HepG2 (cell line): ENCODE data around the gene ACTR10. TPM values are rescaled to one million over a fixed set of nuclear protein-coding genes. Genes with fewer than 3 reads are reported as not detected.

Experiments
- ATAC-seq: fragments of 200-7000 bp; cut with Tn5 transposase; 3 replicates; pipeline ENCODE4 v1.9.1; 2020; ENCODE audit warnings: mild to moderate bottlenecking, moderate library complexity
- BruUV-seq: library from RNA; stranded (reverse); fragments of 400-500 nt; replicated peaks from 2 replicates; lab custom pipeline; 2021; lab: Mats Ljungman, UMichigan
- CTCF ChIA-PET: fragments of 300-600 bp; formaldehyde crosslinking; extraction: SDS; loops from one replicate; lab custom pipeline; 2021; ENCODE audit warnings: low total read pairs, inconsistent platforms, low intra/inter-chr PET ratio; lab: Yijun Ruan, JAX
- POLR2A ChIA-PET: fragments of 350-600 bp; sonication (Branson Sonifier 250); formaldehyde crosslinking; loops from one replicate; lab custom pipeline; 2020; ENCODE audit warnings: antibody characterized with exemption, inconsistent platforms; lab: Yijun Ruan, JAX
- DNase-seq: peaks from one replicate; pipeline ENCODE4 v3.0.0-alpha.2; 2015; ENCODE audit warnings: low spot score
- FAIRE-seq: peaks from 3 replicates; lab custom pipeline; 2011; peaks lifted over from hg19 to GRCh38; lab: Jason Lieb, UNC
- H2AFZ ChIP-seq: one replicate; pipeline ENCODE4 v1.6.1; 2011; ENCODE audit warnings: low read length, inconsistent platforms
- H3K27ac ChIP-seq: fragments of 300-600 bp; 3 replicates; pipeline ENCODE4 v1.8.0; 2011; ENCODE audit warnings: mixed run types, mild to moderate bottlenecking, mixed read lengths, low read length, inconsistent platforms; ENCODE audit not compliant: insufficient read depth; ENCODE audit errors: extremely low read length
- H3K27me3 ChIP-seq, 2 experiments: fragments of 200-600 bp in 1 of 2; 2 replicates in 1 of 2; 3 replicates in 1 of 2; pipeline versions ENCODE4 v1.6.0 to v1.8.0; 2011; ENCODE audit warnings: low read length in 2 of 2, mild to moderate bottlenecking in 2 of 2, moderate library complexity in 2 of 2, inconsistent platforms in 1 of 2; ENCODE audit not compliant: insufficient read depth in 2 of 2, control insufficient read depth in 1 of 2
- H3K36me3 ChIP-seq, 2 experiments: fragments of 200-600 bp in 1 of 2; replicated peaks in 1 of 2; 2 replicates in 1 of 2; 3 replicates in 1 of 2; pipeline versions ENCODE4 v1.5.1 to v1.8.0; 2011; ENCODE audit warnings: low read length in 2 of 2, inconsistent platforms in 1 of 2; ENCODE audit not compliant: insufficient read depth in 2 of 2, control insufficient read depth in 1 of 2
- H3K4me1 ChIP-seq: 2 replicates; pipeline ENCODE4 v1.5.1; 2012; ENCODE audit warnings: low read length, inconsistent platforms; ENCODE audit not compliant: insufficient read depth
- H3K4me2 ChIP-seq: 2 replicates; pipeline ENCODE4 v1.6.0; 2011; ENCODE audit warnings: low read depth, low read length, inconsistent platforms
- H3K4me3 ChIP-seq, 3 experiments: fragments of 200-600 bp in 1 of 3; sonication (generic), shearing (Covaris generic) in 1 of 3; replicated peaks in 1 of 3; 2 replicates each; pipeline ENCODE4 v1.5.1; 2011 to 2016; ENCODE audit warnings: low read length in 3 of 3, inconsistent platforms in 2 of 3, low read depth in 2 of 3, mild to moderate bottlenecking in 2 of 3, control low read depth in 1 of 3, mixed read lengths in 1 of 3; ENCODE audit not compliant: insufficient read depth in 1 of 3
- H3K79me2 ChIP-seq: one replicate; pipeline ENCODE4 v1.6.1; 2011; ENCODE audit warnings: low read length, inconsistent platforms; ENCODE audit not compliant: insufficient read depth
- H3K9ac ChIP-seq: 2 replicates; pipeline ENCODE4 v1.6.0; 2011; ENCODE audit warnings: mild to moderate bottlenecking, low read depth, low read length, inconsistent platforms; ENCODE audit not compliant: insufficient read depth
- H3K9me3 ChIP-seq: 2 replicates; pipeline ENCODE4 v1.5.1; 2012; ENCODE audit warnings: mild to moderate bottlenecking, low read length
- H4K20me1 ChIP-seq: 2 replicates; pipeline ENCODE4 v1.6.0; 2011; ENCODE audit warnings: inconsistent platforms, mild to moderate bottlenecking, low read length, moderate library complexity; ENCODE audit not compliant: insufficient read depth
- ASH2L ChIP-seq: fragments of 300-600, 200-600 bp; sonication (generic); IDR thresholded peaks from 2 replicates; pipeline ENCODE4 v1.7.0; 2017; ENCODE audit warnings: low read depth, mild to moderate bottlenecking, moderate library complexity, mixed read lengths, low read length; ENCODE audit not compliant: insufficient read length
- HMG20A ChIP-seq: IDR thresholded peaks from 2 replicates; pipeline ENCODE4 v1.6.1; 2016; ENCODE audit warnings: borderline replicate concordance
- KAT8 ChIP-seq: IDR thresholded peaks from 2 replicates; pipeline ENCODE4 v1.6.1; 2016; ENCODE audit warnings: missing genetic modification reagents, missing compliant biosample characterization
- KLF16 ChIP-seq, 2 experiments: sonication (generic) in 1 of 2; formaldehyde crosslinking in 1 of 2; IDR thresholded peaks; 2 replicates each; pipeline versions ENCODE4 v1.6.1 to v1.8.0; 2016 to 2023; ENCODE audit warnings: missing genetic modification reagents in 2 of 2, missing compliant biosample characterization in 1 of 2
- MEIS1 ChIP-seq: sonication (generic); formaldehyde crosslinking; IDR thresholded peaks from 2 replicates; pipeline ENCODE4 v1.9.0; 2021; ENCODE audit warnings: mild to moderate bottlenecking, missing genetic modification reagents, moderate library complexity, borderline replicate concordance
- RFX5 ChIP-seq: IDR thresholded peaks from 2 replicates; pipeline ENCODE4 v1.6.1; 2011; ENCODE audit warnings: low read depth, low read length, improper control_type of control experiment
- SRY ChIP-seq: sonication (generic); formaldehyde crosslinking; IDR thresholded peaks from 2 replicates; pipeline ENCODE4 v1.8.0; 2022; ENCODE audit warnings: mild to moderate bottlenecking, missing genetic modification reagents
- TMF1 ChIP-seq: sonication (generic); formaldehyde crosslinking; IDR thresholded peaks from 2 replicates; pipeline ENCODE4 v1.8.1; 2022; ENCODE audit warnings: low read depth, missing genetic modification reagents
- ZC3H4 ChIP-seq: sonication (generic); formaldehyde crosslinking; IDR thresholded peaks from 2 replicates; pipeline ENCODE4 v1.4.0; 2020; ENCODE audit warnings: missing genetic modification reagents, borderline replicate concordance
- ZNF788 ChIP-seq: sonication (generic); formaldehyde crosslinking; IDR thresholded peaks from 2 replicates; pipeline ENCODE4 v1.5.0; 2020; ENCODE audit warnings: mild to moderate bottlenecking, missing genetic modification reagents, borderline replicate concordance
- ZSCAN12 ChIP-seq: sonication (generic); formaldehyde crosslinking; IDR thresholded peaks from 2 replicates; pipeline ENCODE4 v1.9.0; 2021; ENCODE audit warnings: mild to moderate bottlenecking, missing genetic modification reagents
- WGBS: methylation state at CpG from one replicate; pipeline ENCODE4 v1.1.6; 2017; ENCODE audit warnings: low lambda C conversion rate; 5-methylcytosine and 5-hydroxymethylcytosine counted together
- in situ Hi-C: cut with HindIII; loops from 2 replicates; pipeline ENCODE4 v1.10.0; 2017; ENCODE audit warnings: low pct_unique_long_range_greater_than_20kb; ENCODE audit not compliant: extremely low pct_ligation_motif_present
- intact Hi-C: fragments of 100-400 bp; cut with micrococcal nuclease; formaldehyde crosslinking; loops from one replicate; pipeline ENCODE4 v1.10.0; 2022; ENCODE audit not compliant: unreplicated experiment
- polyA plus RNA-seq, 8 experiments: library from polyadenylated mRNA; depleted of rRNA in 3 of 8; stranded (reverse) in 7 of 8; unstranded in 1 of 8; fragments of >200 nt; fragmentation: Illumina TruSeq in 4 of 8; extraction: Trizol in 4 of 8; gene quantifications; 2 replicates each; pipeline versions ENCODE4 v1.2.1 to v1.2.3, GENCODE V29; 2011 to 2016; ENCODE audit warnings: low read depth in 4 of 8, missing spikeins in 1 of 8, mixed read lengths in 1 of 8; ENCODE audit not compliant: insufficient read depth in 1 of 8
- total RNA-seq, 5 experiments: library from RNA; depleted of rRNA; stranded (reverse); fragments of >200 nt; fragmentation: Illumina TruSeq; extraction: Trizol; gene quantifications; 2 replicates each; pipeline ENCODE4 v1.2.3, GENCODE V29; 2016; ENCODE audit warnings: low read depth in 1 of 5
- TF ChIP-seq, protein P1 (sequence below): sonication (generic); formaldehyde crosslinking; IDR thresholded peaks from 2 replicates; pipeline ENCODE4 v1.4.0; 2020; ENCODE audit warnings: missing genetic modification reagents
- TF ChIP-seq, protein P2 (sequence below): sonication (generic); formaldehyde crosslinking; IDR thresholded peaks from 2 replicates; pipeline ENCODE4 v1.8.1; 2023; ENCODE audit warnings: mild to moderate bottlenecking, inconsistent platforms, moderate library complexity, missing genetic modification reagents, borderline replicate concordance

Gene ACTR10
- total and polyA plus RNA-seq, 2 of the 13 experiments (the other 11 are each of a cell fraction or from before 2014, with no cell fraction given) = 30.0 to 41.3 TPM

DNA sequence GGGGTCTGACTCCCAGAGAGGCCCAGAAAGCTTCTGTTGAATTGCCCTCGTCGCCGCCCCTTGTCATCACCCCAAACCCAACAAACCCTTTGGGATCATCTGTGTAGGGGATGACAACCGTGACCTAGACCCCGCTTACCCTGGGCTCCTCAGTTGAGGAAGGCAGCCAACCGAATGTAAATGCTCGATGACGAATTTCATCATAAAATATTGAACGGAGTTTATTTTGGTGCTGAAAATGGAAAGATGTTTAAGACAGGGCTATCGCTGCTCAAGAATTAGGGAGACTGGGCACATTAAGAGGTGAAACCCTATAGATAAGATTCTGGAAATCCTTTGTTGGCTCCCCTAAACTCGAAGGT lies 512 bp downstream of the ACTR10 start:
- 0 out of 4 replicates have a peak, but pooled peaks of 1 of the 2 experiments have one; percentile 5 for TF ChIP-seq KLF16 (CRISPR knock-in tag; IDR thresholded peaks at IDR 0.05)
- no peak for TF ChIP-seq ZNF788 (CRISPR knock-in tag)
- peak; percentile 13; the same call in 1 of the 2 replicates for TF ChIP-seq SRY (CRISPR knock-in tag)
- H3K4me1 ChIP-seq = peaks cover 24% of the 10 kb centered on the region
- peak overlapping the region; percentile 73 for H3K4me2 ChIP-seq
- BruUV-seq = no TSS peak
- no peaks in the 10 kb centered on the region for H3K9me3 ChIP-seq
- intact Hi-C loops = loop anchor here (1.0 kb wide), 1 partner anchor 45 kb away; no protein-coding TSS in a partner anchor
- peak overlapping the region; percentile 86 for H3K9ac ChIP-seq
- H3K36me3 ChIP-seq = peaks cover 0 to 2% of the 10 kb centered on the region in 2 experiments; a peak in 1 of 5 replicates
- H2AFZ ChIP-seq = peak overlapping the region; percentile 9
- no peak for DNase-seq
- CTCF ChIA-PET = no interaction called here
- H4K20me1 ChIP-seq = no peaks in the 10 kb centered on the region
- peaks cover 18% of the 10 kb centered on the region for H3K79me2 ChIP-seq
- no peaks in the 10 kb centered on the region; a peak in 1 of 5 replicates for H3K27me3 ChIP-seq
- H3K4me3 ChIP-seq = peak overlapping the region; percentile 93 to 98 (median 97)
- WGBS = 1% methylated on average over 11 of the region's 11 CpGs
- FAIRE-seq = no peak
- POLR2A ChIA-PET = interaction anchor here (0.6 to 2.4 kb wide), 3 partner anchors 32 to 98 kb away, joined by 3 to 17 read pairs (median 7); partner anchors contain the start of genes ARID4A and PSMA3
- peak; percentile 17 for ATAC-seq
- H3K27ac ChIP-seq = peak overlapping the region; percentile 72
- in situ Hi-C loops = no loop called here

DNA sequence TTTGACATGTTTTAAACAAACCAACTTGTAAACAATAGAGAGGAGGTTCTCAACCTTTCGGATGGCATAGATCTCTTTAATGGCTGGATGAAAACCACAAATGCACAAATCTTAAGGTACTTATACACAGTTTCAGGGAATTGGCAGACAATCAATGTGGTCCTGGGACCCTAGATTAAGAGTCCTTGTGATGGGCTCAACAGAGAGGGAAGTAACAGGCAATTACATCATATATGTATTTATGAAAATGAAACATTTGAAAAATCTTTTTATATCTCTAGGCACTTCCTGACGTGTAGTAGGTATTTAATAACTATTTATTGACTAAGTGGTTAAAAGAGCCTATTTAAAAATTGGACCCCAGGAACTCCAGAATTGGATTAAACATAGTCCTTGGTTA lies 897 bp downstream of the ACTR10 start:
- Histone ChIP-seq H3K27ac (peak overlapping the region; percentile 72), H3K4me2 (peak overlapping the region; percentile 73), H3K4me1 (peaks cover 24% of the 10 kb centered on the region), H3K36me3 (peaks cover 0 to 2% of the 10 kb centered on the region in 2 experiments; a peak in 1 of 5 replicates), H3K27me3 (no peaks in the 10 kb centered on the region; a peak in 1 of 5 replicates), H2AFZ (peak overlapping the region; percentile 9), H3K4me3 (peak overlapping the region; percentile 93 to 98 (median 97)), H3K9ac (peak overlapping the region; percentile 86), H3K9me3 (no peaks in the 10 kb centered on the region), H4K20me1 (no peaks in the 10 kb centered on the region), H3K79me2 (peaks cover 18% of the 10 kb centered on the region)
- ATAC-seq = no peak
- no peak for FAIRE-seq
- ChIA-PET CTCF (no interaction called here), POLR2A (interaction anchor here (0.6 to 2.4 kb wide), 3 partner anchors 32 to 97 kb away, joined by 3 to 17 read pairs (median 7); partner anchors contain the start of genes ARID4A and PSMA3)
- WGBS = 6% methylated on average over 2 of the region's 2 CpGs
- TSS peak; percentile 78 for BruUV-seq
- DNase-seq = no peak
- in situ Hi-C loops = no loop called here
- intact Hi-C loops = loop anchor here (1.0 kb wide), 1 partner anchor 44 kb away; no protein-coding TSS in a partner anchor
- TF ChIP-seq ASH2L (no peak), TMF1 (CRISPR knock-in tag) (no peak), KAT8 (CRISPR knock-in tag) (no peak), MEIS1 (CRISPR knock-in tag) (no peak), HMG20A (CRISPR knock-in tag) (no peak), ZNF788 (CRISPR knock-in tag) (no peak), RFX5 (no peak), ZSCAN12 (CRISPR knock-in tag) (no peak), ZC3H4 (no peak)
- TF ChIP-seq, protein P1, sequence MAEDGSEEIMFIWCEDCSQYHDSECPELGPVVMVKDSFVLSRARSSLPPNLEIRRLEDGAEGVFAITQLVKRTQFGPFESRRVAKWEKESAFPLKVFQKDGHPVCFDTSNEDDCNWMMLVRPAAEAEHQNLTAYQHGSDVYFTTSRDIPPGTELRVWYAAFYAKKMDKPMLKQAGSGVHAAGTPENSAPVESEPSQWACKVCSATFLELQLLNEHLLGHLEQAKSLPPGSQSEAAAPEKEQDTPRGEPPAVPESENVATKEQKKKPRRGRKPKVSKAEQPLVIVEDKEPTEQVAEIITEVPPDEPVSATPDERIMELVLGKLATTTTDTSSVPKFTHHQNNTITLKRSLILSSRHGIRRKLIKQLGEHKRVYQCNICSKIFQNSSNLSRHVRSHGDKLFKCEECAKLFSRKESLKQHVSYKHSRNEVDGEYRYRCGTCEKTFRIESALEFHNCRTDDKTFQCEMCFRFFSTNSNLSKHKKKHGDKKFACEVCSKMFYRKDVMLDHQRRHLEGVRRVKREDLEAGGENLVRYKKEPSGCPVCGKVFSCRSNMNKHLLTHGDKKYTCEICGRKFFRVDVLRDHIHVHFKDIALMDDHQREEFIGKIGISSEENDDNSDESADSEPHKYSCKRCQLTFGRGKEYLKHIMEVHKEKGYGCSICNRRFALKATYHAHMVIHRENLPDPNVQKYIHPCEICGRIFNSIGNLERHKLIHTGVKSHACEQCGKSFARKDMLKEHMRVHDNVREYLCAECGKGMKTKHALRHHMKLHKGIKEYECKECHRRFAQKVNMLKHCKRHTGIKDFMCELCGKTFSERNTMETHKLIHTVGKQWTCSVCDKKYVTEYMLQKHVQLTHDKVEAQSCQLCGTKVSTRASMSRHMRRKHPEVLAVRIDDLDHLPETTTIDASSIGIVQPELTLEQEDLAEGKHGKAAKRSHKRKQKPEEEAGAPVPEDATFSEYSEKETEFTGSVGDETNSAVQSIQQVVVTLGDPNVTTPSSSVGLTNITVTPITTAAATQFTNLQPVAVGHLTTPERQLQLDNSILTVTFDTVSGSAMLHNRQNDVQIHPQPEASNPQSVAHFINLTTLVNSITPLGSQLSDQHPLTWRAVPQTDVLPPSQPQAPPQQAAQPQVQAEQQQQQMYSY = no peak
- TF ChIP-seq, protein P2, sequence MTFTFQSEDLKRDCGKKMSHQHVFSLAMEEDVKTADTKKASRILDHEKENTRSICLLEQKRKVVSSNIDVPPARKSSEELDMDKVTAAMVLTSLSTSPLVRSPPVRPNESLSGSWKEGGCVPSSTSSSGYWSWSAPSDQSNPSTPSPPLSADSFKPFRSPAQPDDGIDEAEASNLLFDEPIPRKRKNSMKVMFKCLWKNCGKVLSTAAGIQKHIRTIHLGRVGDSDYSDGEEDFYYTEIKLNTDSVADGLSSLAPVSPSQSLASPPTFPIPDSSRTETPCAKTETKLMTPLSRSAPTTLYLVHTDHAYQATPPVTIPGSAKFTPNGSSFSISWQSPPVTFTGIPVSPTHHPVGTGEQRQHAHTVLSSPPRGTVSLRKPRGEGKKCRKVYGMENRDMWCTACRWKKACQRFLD (CRISPR knock-in tag) = no peak
